A549 (cell line): ENCODE results near the gene OR52A5. TPM values are rescaled to one million over a fixed set of nuclear protein-coding genes. Genes with fewer than 3 reads are reported as not detected.
A peak's percentile ranks its signal among the peaks of the same experiment; 100 is the strongest.

Experiments used
- ATAC-seq, 2 experiments: fragments of 200-7000 bp in 1 of 2; fragments of >200 bp in 1 of 2; cut with Nextera tagmentation in 1 of 2; cut with Tn5 transposase in 1 of 2; 3 replicates each; pipeline versions ENCODE4 v1.8.0 to v1.9.1; 2018 to 2020; ENCODE audit warnings: mild to moderate bottlenecking in 1 of 2, moderate library complexity in 1 of 2
- CTCF ChIA-PET: fragments of 300-600 bp; sonication (Branson Sonifier 250); formaldehyde crosslinking; extraction: SDS; loops from one replicate; lab custom pipeline; 2021; ENCODE audit warnings: antibody characterized with exemption, inconsistent platforms; lab: Yijun Ruan, JAX
- POLR2A ChIA-PET: fragments of 350-600 bp; formaldehyde crosslinking; extraction: SDS; loops from one replicate; lab custom pipeline; 2021; ENCODE audit warnings: antibody characterized with exemption, inconsistent platforms; lab: Yijun Ruan, JAX
- DNase-seq, 2 experiments: peaks; one replicate each; pipeline versions ENCODE4 v3.0.0 to v3.0.0-alpha.2; 2011 to 2016; ENCODE audit warnings: low read depth in 1 of 2, low spot score in 1 of 2
- FAIRE-seq: peaks from 2 replicates; lab custom pipeline; 2011; peaks lifted over from hg19 to GRCh38; lab: Jason Lieb, UNC
- H3K27ac ChIP-seq, 2 experiments: fragments of >200 bp; sonication (Bioruptor Twin); formaldehyde crosslinking; 3 replicates each; pipeline ENCODE4 v1.5.1; 2016 to 2017
- H3K4me1 ChIP-seq: fragments of >200 bp; sonication (Bioruptor Twin); formaldehyde crosslinking; 3 replicates; pipeline ENCODE4 v1.6.1; 2016
- H3K4me2 ChIP-seq: fragments of >200 bp; sonication (Bioruptor Twin); formaldehyde crosslinking; 3 replicates; pipeline ENCODE4 v1.6.1; 2016
- H3K4me3 ChIP-seq: fragments of >200 bp; sonication (Bioruptor Twin); formaldehyde crosslinking; 3 replicates; pipeline ENCODE4 v1.5.1; 2016
- H3K9me3 ChIP-seq: fragments of >200 bp; sonication (Bioruptor Twin); formaldehyde crosslinking; 3 replicates; pipeline ENCODE4 v1.6.1; 2016
- ATOH8 ChIP-seq: fragments of 250-450 bp; sonication (Bioruptor Pico); IDR thresholded peaks from 2 replicates; pipeline ENCODE4 v1.5.0; 2020; ENCODE audit warnings: low read depth, mild to moderate bottlenecking, moderate library complexity
- BHLHE40 ChIP-seq: IDR thresholded peaks from 2 replicates; pipeline ENCODE4 v1.6.1; 2012; ENCODE audit warnings: low read depth, low read length, inconsistent platforms
- CEBPB ChIP-seq, 2 experiments: fragments of >200 bp in 1 of 2; sonication (Bioruptor Twin) in 1 of 2; formaldehyde crosslinking in 1 of 2; IDR thresholded peaks; 2 replicates each; pipeline ENCODE4 v1.6.1; 2012 to 2016
- CHD2 ChIP-seq: fragments of 150-350 bp; IDR thresholded peaks from 2 replicates; pipeline ENCODE4 v1.6.1; 2014; ENCODE audit warnings: low read length; ENCODE audit not compliant: partially characterized antibody
- CTCF ChIP-seq: fragments of >200 bp; sonication (Bioruptor Twin); formaldehyde crosslinking; IDR thresholded peaks from 3 replicates; pipeline ENCODE4 v1.5.1; 2016
- ELK1 ChIP-seq: fragments of 150-350 bp; IDR thresholded peaks from 2 replicates; pipeline ENCODE4 v1.6.1; 2014; ENCODE audit warnings: low read depth, mild to moderate bottlenecking, low read length
- EP300 ChIP-seq, 2 experiments: fragments of >200 bp; sonication (Bioruptor Twin); formaldehyde crosslinking; IDR thresholded peaks; 2 replicates in 1 of 2; 3 replicates in 1 of 2; pipeline ENCODE4 v1.6.1; 2016 to 2017
- ESRRA ChIP-seq: fragments of 150-350 bp; IDR thresholded peaks from 2 replicates; pipeline ENCODE4 v1.6.1; 2014; ENCODE audit warnings: mild to moderate bottlenecking, low read length, borderline replicate concordance
- FOSL2 ChIP-seq, 2 experiments: fragments of 450-650 bp in 1 of 2; fragments of >200 bp in 1 of 2; sonication (Bioruptor Twin) in 1 of 2; formaldehyde crosslinking; IDR thresholded peaks; 2 replicates each; pipeline versions ENCODE4 v1.5.0 to v1.6.1; 2016 to 2020; ENCODE audit warnings: mild to moderate bottlenecking in 1 of 2, moderate library complexity in 1 of 2
- FOXS1 ChIP-seq: fragments of 250-450 bp; sonication (Bioruptor Pico); IDR thresholded peaks from 2 replicates; pipeline ENCODE4 v1.5.0; 2020; ENCODE audit warnings: mild to moderate bottlenecking, moderate library complexity
- HMGXB4 ChIP-seq: fragments of 250-450 bp; sonication (Bioruptor Pico); IDR thresholded peaks from 2 replicates; pipeline ENCODE4 v1.5.0; 2021; ENCODE audit warnings: mild to moderate bottlenecking, moderate library complexity, borderline replicate concordance
- HOXA7 ChIP-seq: fragments of 250-450 bp; sonication (Bioruptor Pico); IDR thresholded peaks from 2 replicates; pipeline ENCODE4 v1.5.0; 2020; ENCODE audit warnings: mild to moderate bottlenecking, moderate library complexity
- KDM1A ChIP-seq: fragments of 200-600 bp; sonication (generic); IDR thresholded peaks from 2 replicates; pipeline ENCODE4 v1.6.1; 2016; ENCODE audit warnings: low read depth, mild to moderate bottlenecking
- MAX ChIP-seq: IDR thresholded peaks from 2 replicates; pipeline ENCODE4 v1.6.1; 2012
- MAZ ChIP-seq: fragments of 150-350 bp; IDR thresholded peaks from 2 replicates; pipeline ENCODE4 v1.6.1; 2014; ENCODE audit warnings: antibody characterized with exemption, low read depth, low read length, borderline replicate concordance
- POLR2A ChIP-seq: IDR thresholded peaks from 2 replicates; pipeline ENCODE4 v1.6.1; 2012; ENCODE audit warnings: mild to moderate bottlenecking, low read length
- RARB ChIP-seq: fragments of 250-450 bp; sonication (Bioruptor Pico); IDR thresholded peaks from 2 replicates; pipeline ENCODE4 v1.8.0; 2021; ENCODE audit warnings: mild to moderate bottlenecking, moderate library complexity
- REST ChIP-seq: fragments of 200-600 bp; sonication (generic); IDR thresholded peaks from 2 replicates; pipeline ENCODE4 v1.6.1; 2016; ENCODE audit warnings: antibody characterized with exemption, mild to moderate bottlenecking, moderate library complexity
- SMC3 ChIP-seq: fragments of >200 bp; sonication (Bioruptor Twin); formaldehyde crosslinking; IDR thresholded peaks from 3 replicates; pipeline ENCODE4 v1.6.1; 2018; ENCODE audit warnings: inconsistent platforms
- SREBF2 ChIP-seq: fragments of 450-650 bp; IDR thresholded peaks from 2 replicates; pipeline ENCODE4 v1.6.1; 2014; ENCODE audit warnings: mild to moderate bottlenecking, moderate library complexity
- TFCP2L1 ChIP-seq: fragments of 250-450 bp; sonication (Bioruptor Pico); IDR thresholded peaks from 2 replicates; pipeline ENCODE4 v1.5.0; 2021; ENCODE audit warnings: mild to moderate bottlenecking
- ZNF302 ChIP-seq: fragments of 250-450 bp; sonication (Bioruptor Pico); IDR thresholded peaks from 2 replicates; pipeline ENCODE4 v1.9.0; 2021; ENCODE audit warnings: inconsistent platforms, mild to moderate bottlenecking, moderate library complexity
- ZSCAN20 ChIP-seq: fragments of 250-450 bp; sonication (Bioruptor Pico); IDR thresholded peaks from 2 replicates; pipeline ENCODE4 v1.8.0; 2022; ENCODE audit warnings: mild to moderate bottlenecking, moderate library complexity
- WGBS: methylation state at CpG from one replicate; pipeline ENCODE4 v1.1.6; 2017; ENCODE audit errors: missing lambda C conversion rate; 5-methylcytosine and 5-hydroxymethylcytosine counted together
- polyA plus RNA-seq, 4 experiments: library from polyadenylated mRNA; depleted of rRNA in 3 of 4; stranded (reverse); fragments of >200 nt; fragmentation: RNase III in 1 of 4; extraction: RNeasy Plus Mini Kit Qiagen cat#74134 plus additional on column Dnase treatment in 1 of 4; gene quantifications; 2 replicates in 3 of 4; 3 replicates in 1 of 4; pipeline ENCODE4 v1.2.3, GENCODE V29; 2011 to 2017

The OR52A5 gene
- polyA plus RNA-seq, 2 of the 4 experiments (the other 2 are of a cell fraction): not detected

GRCh38 chr11:5131584-5132335 lies 6.4 kb downstream of the OR52A5 start:
- no peak for ATAC-seq
- WGBS: 17% methylated on average over 8 of the region's 8 CpGs
- Histone ChIP-seq H3K27ac (no peak overlapping the region), H3K4me2 (no peak overlapping the region), H3K9me3 (no peaks in the 10 kb centered on the region), H3K4me1 (no peaks in the 10 kb centered on the region), H3K4me3 (no peak overlapping the region)
- no peak for TF ChIP-seq HOXA7 (CRISPR knock-in tag)
- no peak for TF ChIP-seq ZNF302 (CRISPR knock-in tag)
- no peak for TF ChIP-seq ESRRA
- no peak for TF ChIP-seq CEBPB (IDR thresholded peaks at IDR 0.05)
- CTCF ChIA-PET: no interaction called here
- FAIRE-seq: no peak
- no peak for DNase-seq
- POLR2A ChIA-PET: no interaction called here

GRCh38 chr11:5129457-5129877 lies 8.7 kb downstream of the OR52A5 start:
- no peak overlapping the region for H3K27ac ChIP-seq
- FAIRE-seq (no peak), ATAC-seq (peak in 1 of 2 experiments; percentile 59; a peak in 1 of 6 replicates), DNase-seq (no peak)
- H3K9me3 ChIP-seq: no peaks in the 10 kb centered on the region
- ChIA-PET CTCF (interaction anchor here (1.0 kb wide), 1 partner anchor 12 kb away, joined by 4 read pairs; no protein-coding TSS in a partner anchor), POLR2A (no interaction called here)
- TF ChIP-seq REST (no peak), HMGXB4 (CRISPR knock-in tag) (no peak), SREBF2 (no peak), ZNF302 (CRISPR knock-in tag) (no peak), BHLHE40 (no peak), RARB (CRISPR knock-in tag) (no peak), FOSL2 (IDR thresholded peaks at IDR 0.05) (no peak), FOSL2 (CRISPR knock-in tag; IDR thresholded peaks at IDR 0.05) (no peak), EP300 (IDR thresholded peaks at IDR 0.05) (no peak), TFCP2L1 (CRISPR knock-in tag) (no peak), CHD2 (no peak), MAX (no peak), MAZ (no peak), ATOH8 (CRISPR knock-in tag) (no peak), POLR2A (no peak), ELK1 (no peak), KDM1A (no peak), FOXS1 (CRISPR knock-in tag) (no peak), ZSCAN20 (CRISPR knock-in tag) (no peak), CTCF (no peak), SMC3 (no peak)
- WGBS: 0% methylated on average over 2 of the region's 2 CpGs
- no peaks in the 10 kb centered on the region for H3K4me1 ChIP-seq
- H3K4me2 ChIP-seq: no peak overlapping the region
- no peak overlapping the region for H3K4me3 ChIP-seq
